Measurements from ENCODE around the gene KAZALD1. TPM values are rescaled to one million over a fixed set of nuclear protein-coding genes. Genes with fewer than 3 reads are reported as not detected.

KAZALD1 gene
- total and polyA plus RNA-seq, 2 experiments from 2014 or later: 27.5 to 52.9 TPM

GRCh38 chr10:101044117-101044516 is 17.7 kb upstream of the KAZALD1 start:
- Histone ChIP-seq H3K4me3 (no peak overlapping the region), H3K27ac (no peak overlapping the region), H3K27me3 (peaks cover 44% of the 10 kb centered on the region), H3K36me3 (no peaks in the 10 kb centered on the region), H3K9me3 (ENCODE audit: low read depth) (no peaks in the 10 kb centered on the region), H3K4me1 (ENCODE audit: low read depth) (peaks cover 5% of the 10 kb centered on the region)
- DNase-seq (ENCODE audit: low read depth in 1 of 2, low spot score in 1 of 2): no peak
- no peak for TF ChIP-seq CTCF (IDR thresholded peaks at IDR 0.05; ENCODE audit: low read depth, low read length)

- Histone ChIP-seq H3K36me3 (no peaks in the 10 kb centered on the region), H3K27ac (no peak overlapping the region), H3K9me3 (ENCODE audit: low read depth) (no peaks in the 10 kb centered on the region), H3K27me3 (peaks cover 68% of the 10 kb centered on the region), H3K4me3 (no peak overlapping the region), H3K4me1 (ENCODE audit: low read depth) (peaks cover 5% of the 10 kb centered on the region)
- DNase-seq (ENCODE audit: low read depth in 1 of 2, low spot score in 1 of 2): no peak
- TF ChIP-seq CTCF (IDR thresholded peaks at IDR 0.05; ENCODE audit: low read depth, low read length): peak; percentile 4
Observed at GRCh38 chr10:101046332-101047238, 15.2 kb upstream of the KAZALD1 start.

DNA sequence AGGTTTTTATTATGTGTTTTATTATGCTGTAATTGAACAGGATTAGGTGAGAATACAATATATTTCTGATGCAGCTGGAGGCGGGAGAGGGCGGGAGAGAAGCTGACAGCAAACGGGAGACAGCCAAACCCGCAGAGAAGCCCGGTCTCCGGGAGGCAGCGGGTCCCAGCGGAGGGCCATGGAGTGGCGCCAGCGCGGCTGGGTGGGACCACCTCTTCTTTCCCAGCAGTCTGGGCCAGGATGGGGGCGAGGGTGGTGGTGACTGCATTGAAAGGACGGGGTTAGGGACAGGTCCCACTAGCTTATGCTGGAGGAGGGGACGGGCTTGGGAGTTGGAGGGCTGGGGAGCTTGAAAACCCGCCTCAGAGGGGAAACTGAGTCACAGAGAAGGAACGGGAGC is 14.5 kb upstream of the KAZALD1 start:
- TF ChIP-seq CTCF (IDR thresholded peaks at IDR 0.05; ENCODE audit: low read depth, low read length): no peak
- Histone ChIP-seq H3K36me3 (no peaks in the 10 kb centered on the region), H3K27ac (no peak overlapping the region), H3K9me3 (ENCODE audit: low read depth) (no peaks in the 10 kb centered on the region), H3K4me3 (no peak overlapping the region), H3K27me3 (peaks cover 73% of the 10 kb centered on the region), H3K4me1 (ENCODE audit: low read depth) (peaks cover 3% of the 10 kb centered on the region)
- DNase-seq (ENCODE audit: low read depth in 1 of 2, low spot score in 1 of 2): no peak

DNA sequence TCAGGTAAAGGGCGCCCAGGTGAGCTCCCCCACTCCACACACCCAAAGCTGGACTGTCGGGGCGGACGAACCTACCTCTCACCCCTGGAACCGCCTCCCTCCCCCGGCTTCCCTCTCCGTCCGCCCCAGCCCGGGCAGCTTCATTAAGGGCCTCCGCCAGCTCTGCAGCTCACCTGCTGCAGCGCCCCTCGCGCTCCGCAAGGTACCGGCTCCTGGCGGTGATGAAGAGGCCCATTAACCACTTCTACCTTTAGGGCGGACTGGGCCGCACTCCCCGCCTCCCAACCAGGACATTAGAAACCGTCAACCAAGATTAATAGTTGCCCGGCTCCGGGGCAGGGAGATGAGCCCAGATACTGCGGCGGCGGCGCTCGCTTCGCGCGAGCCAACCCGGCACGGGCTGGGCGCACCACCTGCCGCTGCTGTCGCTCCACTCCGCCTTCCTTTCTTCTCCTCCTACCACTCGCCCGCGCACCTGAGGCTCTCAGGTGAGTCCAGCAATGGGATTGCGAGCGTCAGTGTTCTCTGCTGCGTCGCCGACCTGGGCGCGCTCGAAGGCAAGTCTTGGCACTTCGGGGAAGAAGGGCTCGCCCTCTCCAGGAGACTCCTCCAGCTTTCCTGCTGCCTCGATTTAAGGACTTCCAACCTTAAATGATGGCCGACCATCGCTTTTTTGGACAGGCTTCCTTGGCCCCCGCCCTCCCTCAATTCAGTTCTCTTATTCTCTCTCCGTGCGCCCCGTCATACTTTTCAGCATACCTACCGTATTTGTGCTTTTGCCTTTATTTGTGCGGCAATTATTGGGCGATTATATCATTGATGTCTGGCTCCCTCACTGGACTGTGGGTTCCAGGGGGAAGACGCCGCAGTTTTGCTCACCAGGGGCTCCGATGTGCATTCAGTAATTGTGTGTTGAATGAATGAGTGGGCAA is 13.6 kb upstream of the KAZALD1 start:
- H3K36me3 ChIP-seq: no peaks in the 10 kb centered on the region
- no peak overlapping the region for H3K27ac ChIP-seq
- no peaks in the 10 kb centered on the region for H3K4me1 ChIP-seq (ENCODE audit: low read depth)
- no peaks in the 10 kb centered on the region for H3K9me3 ChIP-seq (ENCODE audit: low read depth)
- no peak for DNase-seq (ENCODE audit: low read depth in 1 of 2, low spot score in 1 of 2)
- TF ChIP-seq CTCF (IDR thresholded peaks at IDR 0.05; ENCODE audit: low read depth, low read length): no peak
- no peak overlapping the region for H3K4me3 ChIP-seq
- H3K27me3 ChIP-seq: peaks cover 75% of the 10 kb centered on the region

GRCh38 chr10:101050208-101051069 is 11.3 kb upstream of the KAZALD1 start:
- H3K27me3 ChIP-seq: peaks cover 68% of the 10 kb centered on the region
- peak; percentile 89 for TF ChIP-seq CTCF (IDR thresholded peaks at IDR 0.05; ENCODE audit: low read depth, low read length)
- peak; percentile 55 to 73 for DNase-seq (ENCODE audit: low read depth in 1 of 2, low spot score in 1 of 2)
- no peaks in the 10 kb centered on the region for H3K9me3 ChIP-seq (ENCODE audit: low read depth)
- H3K4me1 ChIP-seq (ENCODE audit: low read depth): no peaks in the 10 kb centered on the region
- H3K36me3 ChIP-seq: no peaks in the 10 kb centered on the region
- H3K4me3 ChIP-seq: no peak overlapping the region
- H3K27ac ChIP-seq: no peak overlapping the region
